GM13976 (cell line): Measurements from ENCODE around the gene SON.

ENCODE experiments used
- DNase-seq: peaks from one replicate; pipeline ENCODE4 v3.0.0; 2012; ENCODE audit warnings: low spot score
- in situ Hi-C: fragments of 300-500 bp; cut with MboI; formaldehyde crosslinking; loops from one replicate; pipeline ENCODE4 v1.12.0; 2022; ENCODE audit warnings: low sequenced_read_pairs, mixed read lengths, inconsistent platforms; ENCODE audit not compliant: unreplicated experiment
- TF ChIP-seq, protein P1 (sequence below): IDR thresholded peaks from 2 replicates; pipeline ENCODE4 v1.5.1; 2012; ENCODE audit warnings: borderline replicate concordance, mild to moderate bottlenecking; ENCODE audit not compliant: insufficient read depth; ENCODE audit errors: extremely low read depth, missing control alignments, control extremely low read depth

The SON gene

DNA sequence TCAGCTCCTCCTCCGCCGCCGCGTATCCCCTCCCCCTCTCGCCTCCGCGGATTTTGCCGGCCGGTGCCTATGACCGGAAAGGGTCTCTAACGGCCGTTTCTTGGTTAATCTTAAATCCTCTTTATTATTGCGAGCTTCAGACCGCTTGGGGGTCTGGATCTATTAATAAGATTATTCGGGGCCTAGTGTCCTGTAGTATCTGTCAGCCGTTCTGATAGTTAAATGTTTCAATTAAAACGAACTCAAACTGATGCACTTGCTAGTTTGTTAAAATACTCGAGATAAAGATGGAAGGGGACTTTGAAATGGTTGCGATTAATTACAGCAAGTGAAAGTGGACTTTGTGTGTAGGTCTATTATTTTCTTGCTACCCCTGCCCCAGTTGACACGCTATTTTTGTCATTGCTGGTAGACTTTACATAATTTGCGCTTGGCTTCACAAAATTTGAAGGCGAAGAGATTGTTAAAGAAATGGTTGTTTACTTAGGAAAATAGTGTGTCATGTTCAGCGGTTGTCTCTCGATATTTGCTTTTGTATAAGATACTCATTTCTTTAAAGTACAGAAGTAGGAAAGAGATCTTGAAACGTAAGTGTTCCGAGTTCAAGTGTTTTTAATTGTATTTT is 779 bp downstream of the SON start:
- TF ChIP-seq, protein P1, sequence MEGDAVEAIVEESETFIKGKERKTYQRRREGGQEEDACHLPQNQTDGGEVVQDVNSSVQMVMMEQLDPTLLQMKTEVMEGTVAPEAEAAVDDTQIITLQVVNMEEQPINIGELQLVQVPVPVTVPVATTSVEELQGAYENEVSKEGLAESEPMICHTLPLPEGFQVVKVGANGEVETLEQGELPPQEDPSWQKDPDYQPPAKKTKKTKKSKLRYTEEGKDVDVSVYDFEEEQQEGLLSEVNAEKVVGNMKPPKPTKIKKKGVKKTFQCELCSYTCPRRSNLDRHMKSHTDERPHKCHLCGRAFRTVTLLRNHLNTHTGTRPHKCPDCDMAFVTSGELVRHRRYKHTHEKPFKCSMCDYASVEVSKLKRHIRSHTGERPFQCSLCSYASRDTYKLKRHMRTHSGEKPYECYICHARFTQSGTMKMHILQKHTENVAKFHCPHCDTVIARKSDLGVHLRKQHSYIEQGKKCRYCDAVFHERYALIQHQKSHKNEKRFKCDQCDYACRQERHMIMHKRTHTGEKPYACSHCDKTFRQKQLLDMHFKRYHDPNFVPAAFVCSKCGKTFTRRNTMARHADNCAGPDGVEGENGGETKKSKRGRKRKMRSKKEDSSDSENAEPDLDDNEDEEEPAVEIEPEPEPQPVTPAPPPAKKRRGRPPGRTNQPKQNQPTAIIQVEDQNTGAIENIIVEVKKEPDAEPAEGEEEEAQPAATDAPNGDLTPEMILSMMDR = no peak
- DNase-seq = no peak
- in situ Hi-C loops = no loop called here

DNA sequence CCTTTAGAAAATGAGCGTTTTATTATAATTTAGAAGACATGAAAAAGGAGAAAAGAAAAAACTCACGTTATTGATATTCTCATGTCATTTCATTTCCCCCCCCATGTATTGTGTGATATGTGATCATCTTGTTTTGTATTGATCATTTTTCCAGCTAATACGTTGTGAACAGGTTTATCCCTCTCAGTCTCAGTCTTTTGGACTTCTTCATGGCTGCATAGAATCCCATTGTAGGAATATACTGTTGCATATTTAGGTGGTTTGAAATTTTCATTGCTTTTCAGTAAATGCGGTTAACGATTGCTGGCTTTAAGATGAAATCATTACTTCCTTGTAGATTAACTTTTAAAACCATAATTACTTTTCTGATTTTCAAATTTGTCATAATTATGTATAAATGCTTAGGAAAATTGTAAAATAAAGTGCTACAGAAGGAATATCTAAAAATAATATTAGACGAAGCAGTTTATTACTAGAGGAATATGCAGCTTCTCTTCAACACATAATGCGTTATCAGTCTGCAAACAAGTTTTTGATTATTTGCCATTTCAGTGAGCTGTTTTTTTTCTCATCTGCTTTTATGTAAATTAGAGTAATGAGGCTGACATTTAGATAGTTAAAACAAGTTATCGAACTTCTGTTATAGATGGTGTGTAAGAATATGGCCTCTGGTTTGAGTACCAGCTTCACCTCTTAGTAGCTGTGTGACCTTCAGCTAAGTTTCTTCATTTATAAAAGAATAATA is 1.8 kb downstream of the SON start:
- in situ Hi-C loops = no loop called here
- no peak for DNase-seq
- TF ChIP-seq, protein P1 = no peak

- in situ Hi-C loops = no loop called here
- TF ChIP-seq, protein P1 = no peak
- no peak for DNase-seq
Measured at GRCh38 chr21:33546086-33546485, 3.2 kb downstream of the SON start.

DNA sequence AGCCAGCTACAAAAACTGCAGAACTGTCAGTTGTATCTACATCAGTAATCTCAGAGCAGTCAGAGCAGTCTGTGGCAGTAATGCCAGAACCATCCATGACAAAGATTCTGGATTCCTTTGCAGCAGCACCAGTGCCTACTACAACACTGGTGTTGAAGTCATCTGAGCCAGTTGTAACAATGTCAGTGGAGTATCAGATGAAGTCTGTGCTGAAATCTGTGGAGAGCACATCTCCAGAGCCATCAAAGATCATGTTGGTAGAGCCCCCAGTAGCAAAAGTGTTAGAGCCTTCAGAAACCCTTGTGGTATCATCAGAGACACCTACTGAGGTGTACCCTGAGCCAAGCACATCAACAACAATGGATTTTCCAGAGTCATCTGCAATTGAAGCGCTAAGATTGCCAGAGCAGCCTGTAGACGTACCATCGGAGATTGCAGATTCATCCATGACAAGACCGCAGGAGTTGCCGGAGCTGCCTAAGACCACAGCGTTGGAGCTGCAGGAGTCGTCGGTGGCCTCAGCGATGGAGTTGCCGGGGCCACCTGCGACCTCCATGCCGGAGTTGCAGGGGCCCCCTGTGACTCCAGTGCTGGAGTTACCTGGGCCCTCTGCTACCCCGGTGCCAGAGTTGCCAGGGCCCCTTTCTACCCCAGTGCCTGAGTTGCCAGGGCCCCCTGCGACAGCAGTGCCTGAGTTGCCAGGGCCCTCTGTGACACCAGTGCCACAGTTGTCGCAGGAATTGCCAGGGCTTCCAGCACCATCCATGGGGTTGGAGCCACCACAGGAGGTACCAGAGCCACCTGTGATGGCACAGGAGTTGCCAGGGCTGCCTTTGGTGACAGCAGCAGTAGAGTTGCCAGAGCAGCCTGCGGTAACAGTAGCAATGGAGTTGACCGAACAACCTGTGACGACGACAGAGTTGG is 7.3 kb downstream of the SON start:
- no peak for DNase-seq
- TF ChIP-seq, protein P1 = no peak
- in situ Hi-C loops = no loop called here

DNA sequence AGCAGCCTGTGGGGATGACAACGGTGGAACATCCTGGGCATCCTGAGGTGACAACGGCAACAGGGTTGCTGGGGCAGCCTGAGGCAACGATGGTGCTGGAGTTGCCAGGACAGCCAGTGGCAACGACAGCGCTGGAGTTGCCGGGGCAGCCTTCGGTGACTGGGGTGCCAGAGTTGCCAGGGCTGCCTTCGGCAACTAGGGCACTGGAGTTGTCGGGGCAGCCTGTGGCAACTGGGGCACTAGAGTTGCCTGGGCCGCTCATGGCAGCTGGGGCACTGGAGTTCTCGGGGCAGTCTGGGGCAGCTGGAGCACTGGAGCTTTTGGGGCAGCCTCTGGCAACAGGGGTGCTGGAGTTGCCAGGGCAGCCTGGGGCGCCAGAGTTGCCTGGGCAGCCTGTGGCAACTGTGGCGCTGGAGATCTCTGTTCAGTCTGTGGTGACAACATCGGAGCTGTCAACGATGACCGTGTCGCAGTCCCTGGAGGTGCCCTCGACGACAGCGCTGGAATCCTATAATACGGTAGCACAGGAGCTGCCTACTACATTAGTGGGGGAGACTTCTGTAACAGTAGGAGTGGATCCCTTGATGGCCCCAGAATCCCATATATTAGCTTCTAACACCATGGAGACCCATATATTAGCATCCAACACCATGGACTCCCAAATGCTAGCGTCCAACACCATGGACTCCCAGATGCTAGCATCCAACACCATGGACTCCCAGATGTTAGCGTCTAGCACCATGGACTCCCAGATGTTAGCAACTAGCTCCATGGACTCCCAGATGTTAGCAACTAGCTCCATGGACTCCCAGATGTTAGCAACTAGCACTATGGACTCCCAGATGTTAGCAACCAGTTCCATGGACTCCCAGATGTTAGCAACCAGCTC is 8.2 kb downstream of the SON start:
- TF ChIP-seq, protein P1 = no peak
- in situ Hi-C loops = no loop called here
- no peak for DNase-seq
